ENCODE data around the gene SEC22A.
A peak's percentile ranks its signal among the peaks of the same experiment; 100 is the strongest.

SEC22A gene

GRCh38 chr3:123283657-123284398 lies 82.1 kb downstream of the SEC22A start:
- DNase-seq (ENCODE audit: low spot score) = no peak
- no peak overlapping the region for H3K27ac ChIP-seq (ENCODE audit: poor library complexity, severe bottlenecking)
- H3K27me3 ChIP-seq (ENCODE audit: insufficient read depth, poor library complexity, severe bottlenecking) = no peaks in the 10 kb centered on the region
- no peaks in the 10 kb centered on the region for H3K9me3 ChIP-seq (ENCODE audit: severe bottlenecking)
- H3K36me3 ChIP-seq (ENCODE audit: low read depth) = no peaks in the 10 kb centered on the region
- no peaks in the 10 kb centered on the region for H3K4me1 ChIP-seq (ENCODE audit: insufficient read depth, poor library complexity, severe bottlenecking)
- TF ChIP-seq, protein P1, sequence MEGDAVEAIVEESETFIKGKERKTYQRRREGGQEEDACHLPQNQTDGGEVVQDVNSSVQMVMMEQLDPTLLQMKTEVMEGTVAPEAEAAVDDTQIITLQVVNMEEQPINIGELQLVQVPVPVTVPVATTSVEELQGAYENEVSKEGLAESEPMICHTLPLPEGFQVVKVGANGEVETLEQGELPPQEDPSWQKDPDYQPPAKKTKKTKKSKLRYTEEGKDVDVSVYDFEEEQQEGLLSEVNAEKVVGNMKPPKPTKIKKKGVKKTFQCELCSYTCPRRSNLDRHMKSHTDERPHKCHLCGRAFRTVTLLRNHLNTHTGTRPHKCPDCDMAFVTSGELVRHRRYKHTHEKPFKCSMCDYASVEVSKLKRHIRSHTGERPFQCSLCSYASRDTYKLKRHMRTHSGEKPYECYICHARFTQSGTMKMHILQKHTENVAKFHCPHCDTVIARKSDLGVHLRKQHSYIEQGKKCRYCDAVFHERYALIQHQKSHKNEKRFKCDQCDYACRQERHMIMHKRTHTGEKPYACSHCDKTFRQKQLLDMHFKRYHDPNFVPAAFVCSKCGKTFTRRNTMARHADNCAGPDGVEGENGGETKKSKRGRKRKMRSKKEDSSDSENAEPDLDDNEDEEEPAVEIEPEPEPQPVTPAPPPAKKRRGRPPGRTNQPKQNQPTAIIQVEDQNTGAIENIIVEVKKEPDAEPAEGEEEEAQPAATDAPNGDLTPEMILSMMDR (IDR thresholded peaks at IDR 0.05; ENCODE audit: poor library complexity, severe bottlenecking) = no peak
- no peak for ATAC-seq (ENCODE audit: low read depth)
- H3K4me3 ChIP-seq (ENCODE audit: severe bottlenecking) = no peak overlapping the region

- ATAC-seq (ENCODE audit: low read depth) (no peak), DNase-seq (ENCODE audit: low spot score) (no peak)
- TF ChIP-seq, protein P1 (IDR thresholded peaks at IDR 0.05; ENCODE audit: poor library complexity, severe bottlenecking) = no peak
- no peak overlapping the region for H3K4me3 ChIP-seq (ENCODE audit: severe bottlenecking)
- H3K27me3 ChIP-seq (ENCODE audit: insufficient read depth, poor library complexity, severe bottlenecking) = no peaks in the 10 kb centered on the region
- no peaks in the 10 kb centered on the region for H3K36me3 ChIP-seq (ENCODE audit: low read depth)
- no peaks in the 10 kb centered on the region for H3K9me3 ChIP-seq (ENCODE audit: severe bottlenecking)
- H3K4me1 ChIP-seq (ENCODE audit: insufficient read depth, poor library complexity, severe bottlenecking) = no peaks in the 10 kb centered on the region
- no peak overlapping the region for H3K27ac ChIP-seq (ENCODE audit: poor library complexity, severe bottlenecking)
These were observed 82.8 kb downstream of the SEC22A start for GRCh38 chr3:123284399-123285010.

DNA sequence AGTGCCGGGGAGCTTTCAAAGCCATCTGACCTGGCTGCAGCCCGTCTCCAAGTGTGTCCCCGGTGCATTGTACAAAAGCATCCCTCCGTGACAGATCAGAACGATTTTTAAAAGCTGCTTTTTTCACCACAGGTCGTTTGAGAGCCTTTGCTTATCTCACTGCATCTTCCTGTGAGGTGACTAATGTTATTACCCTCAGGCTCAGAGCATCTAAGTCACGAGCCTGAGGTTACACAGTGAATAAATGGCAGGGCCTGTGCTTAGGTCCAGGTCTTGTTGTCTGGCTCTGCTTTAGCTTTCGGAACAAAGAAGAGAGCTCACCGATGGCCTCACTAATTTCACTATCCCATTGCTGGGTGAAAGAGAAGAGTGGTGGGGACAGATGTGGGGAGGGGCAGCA lies 83.3 kb downstream of the SEC22A start:
- Histone ChIP-seq H3K4me1 (ENCODE audit: insufficient read depth, poor library complexity, severe bottlenecking) (no peaks in the 10 kb centered on the region), H3K27ac (ENCODE audit: poor library complexity, severe bottlenecking) (no peak overlapping the region), H3K9me3 (ENCODE audit: severe bottlenecking) (no peaks in the 10 kb centered on the region), H3K36me3 (ENCODE audit: low read depth) (no peaks in the 10 kb centered on the region), H3K27me3 (ENCODE audit: insufficient read depth, poor library complexity, severe bottlenecking) (no peaks in the 10 kb centered on the region), H3K4me3 (ENCODE audit: severe bottlenecking) (no peak overlapping the region)
- DNase-seq (ENCODE audit: low spot score) = no peak
- peak; percentile 50; the same call in 1 of the 3 replicates for ATAC-seq (ENCODE audit: low read depth)
- TF ChIP-seq, protein P1 (IDR thresholded peaks at IDR 0.05; ENCODE audit: poor library complexity, severe bottlenecking) = no peak

DNA sequence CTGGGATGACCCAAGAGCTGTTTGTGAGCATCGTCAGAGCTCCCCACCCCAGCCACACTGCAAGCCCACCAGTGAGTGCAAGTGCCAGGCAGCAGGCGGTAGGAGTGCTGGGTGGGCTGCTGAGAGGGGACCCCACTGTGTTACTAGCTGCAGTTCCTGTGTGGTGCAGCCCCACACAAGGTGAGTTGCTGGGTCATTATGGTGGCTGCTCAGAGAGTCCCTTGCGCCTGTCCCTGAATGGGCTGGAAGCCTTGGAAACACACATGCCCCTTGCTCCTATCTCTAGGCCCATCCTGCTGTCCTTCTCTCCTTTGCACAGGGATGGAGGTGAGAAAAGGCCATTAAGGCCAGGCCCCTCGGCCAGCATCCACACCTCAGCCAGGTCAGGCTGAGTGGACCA lies 83.7 kb downstream of the SEC22A start:
- Histone ChIP-seq H3K4me3 (ENCODE audit: severe bottlenecking) (no peak overlapping the region), H3K4me1 (ENCODE audit: insufficient read depth, poor library complexity, severe bottlenecking) (no peaks in the 10 kb centered on the region), H3K27me3 (ENCODE audit: insufficient read depth, poor library complexity, severe bottlenecking) (no peaks in the 10 kb centered on the region), H3K36me3 (ENCODE audit: low read depth) (no peaks in the 10 kb centered on the region), H3K9me3 (ENCODE audit: severe bottlenecking) (no peaks in the 10 kb centered on the region), H3K27ac (ENCODE audit: poor library complexity, severe bottlenecking) (no peak overlapping the region)
- TF ChIP-seq, protein P1 (IDR thresholded peaks at IDR 0.05; ENCODE audit: poor library complexity, severe bottlenecking) = no peak
- ATAC-seq (ENCODE audit: low read depth) (no peak), DNase-seq (ENCODE audit: low spot score) (no peak)

GRCh38 chr3:123285931-123286307 lies 84.2 kb downstream of the SEC22A start:
- TF ChIP-seq, protein P1 (IDR thresholded peaks at IDR 0.05; ENCODE audit: poor library complexity, severe bottlenecking) = no peak
- DNase-seq (ENCODE audit: low spot score) = no peak
- ATAC-seq (ENCODE audit: low read depth) = no peak
- H3K9me3 ChIP-seq (ENCODE audit: severe bottlenecking) = no peaks in the 10 kb centered on the region
- H3K27ac ChIP-seq (ENCODE audit: poor library complexity, severe bottlenecking) = no peak overlapping the region
- H3K36me3 ChIP-seq (ENCODE audit: low read depth) = no peaks in the 10 kb centered on the region
- H3K4me3 ChIP-seq (ENCODE audit: severe bottlenecking) = no peak overlapping the region
- no peaks in the 10 kb centered on the region for H3K4me1 ChIP-seq (ENCODE audit: insufficient read depth, poor library complexity, severe bottlenecking)
- no peaks in the 10 kb centered on the region for H3K27me3 ChIP-seq (ENCODE audit: insufficient read depth, poor library complexity, severe bottlenecking)
